ENCODE measurements around the gene C4BPB.

DNA sequence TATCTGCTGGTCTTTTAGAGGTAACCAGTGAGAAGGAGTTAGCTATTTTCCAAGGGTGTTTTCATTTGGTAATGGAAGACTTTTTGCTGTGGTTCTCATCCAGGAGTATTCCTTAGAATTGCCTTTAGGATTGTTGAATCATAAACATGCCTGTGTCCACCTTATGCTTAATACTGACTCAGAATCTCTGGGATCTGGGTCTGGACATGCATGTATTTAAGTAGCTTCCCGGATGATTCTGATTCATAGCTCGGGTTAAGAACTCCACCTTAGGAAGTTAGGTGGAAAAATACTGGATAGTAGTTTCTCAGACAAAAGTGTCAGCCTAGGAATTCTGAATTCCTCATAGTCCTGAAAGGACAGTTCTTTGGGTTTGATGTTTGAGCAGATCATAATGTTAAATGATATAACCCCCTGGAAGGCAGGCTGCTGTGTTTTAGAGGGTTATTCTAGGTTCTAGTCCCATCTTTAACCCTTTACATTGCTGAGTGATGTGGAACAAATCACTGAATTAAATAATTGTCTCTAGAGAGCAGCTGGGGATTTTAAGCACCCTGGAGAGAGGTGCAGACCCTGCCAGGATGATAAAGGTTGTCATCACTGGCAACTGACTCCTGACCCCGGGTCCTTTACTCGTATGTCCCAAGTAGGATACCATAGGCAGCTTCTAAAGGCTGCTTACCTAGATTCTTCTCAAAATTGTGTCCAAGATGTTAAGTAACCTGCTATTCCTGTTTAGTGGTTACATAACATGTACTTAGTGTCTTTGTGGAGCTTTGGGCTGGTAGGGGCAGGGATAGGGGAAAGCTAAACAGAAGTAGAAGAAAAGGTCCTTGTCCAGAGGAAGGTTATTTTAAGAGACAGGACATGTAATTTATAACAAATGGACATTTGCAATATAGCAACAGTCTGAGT lies 14.5 kb upstream of the C4BPB start:
- no peak for TF ChIP-seq CTCF (IDR thresholded peaks at IDR 0.05; ENCODE audit: low read depth, low read length, missing input control)
- TF ChIP-seq MAX (IDR thresholded peaks at IDR 0.05): no peak
- TF ChIP-seq TAF1 (conservative IDR thresholded peaks at IDR 0.05): no peak
- TF ChIP-seq, protein P1, sequence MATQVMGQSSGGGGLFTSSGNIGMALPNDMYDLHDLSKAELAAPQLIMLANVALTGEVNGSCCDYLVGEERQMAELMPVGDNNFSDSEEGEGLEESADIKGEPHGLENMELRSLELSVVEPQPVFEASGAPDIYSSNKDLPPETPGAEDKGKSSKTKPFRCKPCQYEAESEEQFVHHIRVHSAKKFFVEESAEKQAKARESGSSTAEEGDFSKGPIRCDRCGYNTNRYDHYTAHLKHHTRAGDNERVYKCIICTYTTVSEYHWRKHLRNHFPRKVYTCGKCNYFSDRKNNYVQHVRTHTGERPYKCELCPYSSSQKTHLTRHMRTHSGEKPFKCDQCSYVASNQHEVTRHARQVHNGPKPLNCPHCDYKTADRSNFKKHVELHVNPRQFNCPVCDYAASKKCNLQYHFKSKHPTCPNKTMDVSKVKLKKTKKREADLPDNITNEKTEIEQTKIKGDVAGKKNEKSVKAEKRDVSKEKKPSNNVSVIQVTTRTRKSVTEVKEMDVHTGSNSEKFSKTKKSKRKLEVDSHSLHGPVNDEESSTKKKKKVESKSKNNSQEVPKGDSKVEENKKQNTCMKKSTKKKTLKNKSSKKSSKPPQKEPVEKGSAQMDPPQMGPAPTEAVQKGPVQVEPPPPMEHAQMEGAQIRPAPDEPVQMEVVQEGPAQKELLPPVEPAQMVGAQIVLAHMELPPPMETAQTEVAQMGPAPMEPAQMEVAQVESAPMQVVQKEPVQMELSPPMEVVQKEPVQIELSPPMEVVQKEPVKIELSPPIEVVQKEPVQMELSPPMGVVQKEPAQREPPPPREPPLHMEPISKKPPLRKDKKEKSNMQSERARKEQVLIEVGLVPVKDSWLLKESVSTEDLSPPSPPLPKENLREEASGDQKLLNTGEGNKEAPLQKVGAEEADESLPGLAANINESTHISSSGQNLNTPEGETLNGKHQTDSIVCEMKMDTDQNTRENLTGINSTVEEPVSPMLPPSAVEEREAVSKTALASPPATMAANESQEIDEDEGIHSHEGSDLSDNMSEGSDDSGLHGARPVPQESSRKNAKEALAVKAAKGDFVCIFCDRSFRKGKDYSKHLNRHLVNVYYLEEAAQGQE (IDR thresholded peaks at IDR 0.05): no peak
- TF ChIP-seq HNF4G (IDR thresholded peaks at IDR 0.05): no peak
- TF ChIP-seq ZBTB33 (IDR thresholded peaks at IDR 0.05): no peak
- TF ChIP-seq RXRA (IDR thresholded peaks at IDR 0.05): no peak
- no peak for TF ChIP-seq SP1 (IDR thresholded peaks at IDR 0.05)
- no peak for TF ChIP-seq YY1 (IDR thresholded peaks at IDR 0.05)
